Ovary (tissue), 3 donors: ENCODE measurements around the gene GAPDH.

Source experiments
- POLR2A ChIP-seq: fragments of 450-650 bp; IDR thresholded peaks from one replicate; pipeline ENCODE4 v1.6.1; 2017; ENCODE audit warnings: antibody characterized with exemption, mild to moderate bottlenecking, moderate library complexity
- TF ChIP-seq, protein P1 (sequence below), 3 donors: fragments of 450-650 bp in 2 of 3; fragments of 200-600 bp in 1 of 3; IDR thresholded peaks; one replicate each; pipeline versions ENCODE4 v1.5.1 to v1.8.0; 2016 to 2022; ENCODE audit warnings: antibody characterized with exemption in 3 of 3, mild to moderate bottlenecking in 1 of 3
- donor health status: DM: no; HTN: no; CAD: no.

DNA sequence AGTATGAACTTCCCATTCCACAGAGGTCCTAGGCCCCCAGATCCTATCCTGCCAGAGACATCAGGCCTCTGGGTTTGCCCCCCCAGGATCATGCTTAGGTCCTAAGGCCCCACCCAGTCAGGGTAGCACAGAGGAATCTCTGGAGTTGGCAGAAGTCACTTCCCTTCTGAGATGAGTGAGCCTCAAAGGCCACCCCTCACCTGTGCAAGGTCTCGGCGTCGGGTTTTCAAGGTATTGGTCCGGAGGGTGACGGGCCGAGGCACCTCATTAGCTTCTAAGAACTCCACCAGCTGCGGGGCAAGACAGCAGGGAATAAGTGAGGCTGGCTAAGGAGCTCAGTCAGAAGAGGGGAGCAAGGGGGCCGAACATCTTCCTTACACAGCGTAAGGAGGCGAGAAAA, 28.6 kb downstream of the GAPDH start:
- TF ChIP-seq, protein P1, sequence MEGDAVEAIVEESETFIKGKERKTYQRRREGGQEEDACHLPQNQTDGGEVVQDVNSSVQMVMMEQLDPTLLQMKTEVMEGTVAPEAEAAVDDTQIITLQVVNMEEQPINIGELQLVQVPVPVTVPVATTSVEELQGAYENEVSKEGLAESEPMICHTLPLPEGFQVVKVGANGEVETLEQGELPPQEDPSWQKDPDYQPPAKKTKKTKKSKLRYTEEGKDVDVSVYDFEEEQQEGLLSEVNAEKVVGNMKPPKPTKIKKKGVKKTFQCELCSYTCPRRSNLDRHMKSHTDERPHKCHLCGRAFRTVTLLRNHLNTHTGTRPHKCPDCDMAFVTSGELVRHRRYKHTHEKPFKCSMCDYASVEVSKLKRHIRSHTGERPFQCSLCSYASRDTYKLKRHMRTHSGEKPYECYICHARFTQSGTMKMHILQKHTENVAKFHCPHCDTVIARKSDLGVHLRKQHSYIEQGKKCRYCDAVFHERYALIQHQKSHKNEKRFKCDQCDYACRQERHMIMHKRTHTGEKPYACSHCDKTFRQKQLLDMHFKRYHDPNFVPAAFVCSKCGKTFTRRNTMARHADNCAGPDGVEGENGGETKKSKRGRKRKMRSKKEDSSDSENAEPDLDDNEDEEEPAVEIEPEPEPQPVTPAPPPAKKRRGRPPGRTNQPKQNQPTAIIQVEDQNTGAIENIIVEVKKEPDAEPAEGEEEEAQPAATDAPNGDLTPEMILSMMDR (IDR thresholded peaks at IDR 0.05), result no peak
- no peak for TF ChIP-seq POLR2A
